ENCODE measurements around the gene SCNN1G.
A peak's percentile ranks its signal among the peaks of the same experiment; 100 is the strongest.
"Not testable (repeated sequence)": the region's sequence is repeated elsewhere in the genome, so short reads cannot be mapped to it uniquely, and the experiment has no call there.

SCNN1G gene, protein sequence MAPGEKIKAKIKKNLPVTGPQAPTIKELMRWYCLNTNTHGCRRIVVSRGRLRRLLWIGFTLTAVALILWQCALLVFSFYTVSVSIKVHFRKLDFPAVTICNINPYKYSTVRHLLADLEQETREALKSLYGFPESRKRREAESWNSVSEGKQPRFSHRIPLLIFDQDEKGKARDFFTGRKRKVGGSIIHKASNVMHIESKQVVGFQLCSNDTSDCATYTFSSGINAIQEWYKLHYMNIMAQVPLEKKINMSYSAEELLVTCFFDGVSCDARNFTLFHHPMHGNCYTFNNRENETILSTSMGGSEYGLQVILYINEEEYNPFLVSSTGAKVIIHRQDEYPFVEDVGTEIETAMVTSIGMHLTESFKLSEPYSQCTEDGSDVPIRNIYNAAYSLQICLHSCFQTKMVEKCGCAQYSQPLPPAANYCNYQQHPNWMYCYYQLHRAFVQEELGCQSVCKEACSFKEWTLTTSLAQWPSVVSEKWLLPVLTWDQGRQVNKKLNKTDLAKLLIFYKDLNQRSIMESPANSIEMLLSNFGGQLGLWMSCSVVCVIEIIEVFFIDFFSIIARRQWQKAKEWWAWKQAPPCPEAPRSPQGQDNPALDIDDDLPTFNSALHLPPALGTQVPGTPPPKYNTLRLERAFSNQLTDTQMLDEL

DNA sequence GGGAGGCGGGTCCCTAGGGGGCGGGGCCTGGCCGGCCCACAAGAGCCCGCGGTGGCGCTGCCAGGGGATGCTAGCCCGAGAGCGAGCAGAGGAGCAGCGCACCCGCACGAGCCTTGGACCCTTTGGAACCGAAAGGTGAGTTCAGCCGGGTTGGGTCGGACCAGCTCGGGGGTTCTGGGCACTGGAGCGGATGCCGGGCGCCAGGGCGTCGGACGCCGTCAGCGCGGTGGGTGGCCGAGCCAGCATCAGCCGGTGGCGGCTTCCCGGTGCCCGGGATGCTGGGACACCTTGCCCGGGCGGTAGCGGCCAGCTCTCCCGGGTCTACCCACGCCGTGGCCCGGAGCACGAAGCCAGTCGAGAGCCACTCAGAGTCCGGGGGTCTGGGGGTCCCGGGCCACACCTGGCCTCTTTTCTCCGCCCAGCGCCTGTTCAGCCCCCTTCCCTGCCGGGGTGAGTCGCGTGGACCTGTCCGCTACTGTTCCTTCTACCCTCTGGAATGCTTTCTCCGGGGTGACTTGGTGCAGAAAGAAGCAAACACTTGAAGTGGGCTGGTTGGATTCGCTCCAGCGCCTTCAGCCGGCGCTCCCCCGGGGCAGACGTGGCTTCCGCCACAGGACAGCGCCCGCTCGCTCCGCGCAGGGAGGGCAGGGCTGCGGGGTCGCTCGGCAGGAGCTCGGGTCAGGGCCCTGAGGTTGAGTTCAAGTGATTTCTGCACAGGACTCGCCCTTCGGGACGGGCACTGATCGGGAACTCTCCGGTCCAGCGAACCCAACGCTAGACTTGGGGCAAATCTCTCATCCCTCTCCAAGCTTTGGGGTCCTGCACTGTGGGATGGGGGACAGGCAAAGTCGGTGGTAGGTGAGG, at the start of gene SCNN1G:
Gene SCNN1G, plus strand, starts transcription at position 67 of the 864 bp plus-strand sequence. CDS start 3,527 bp downstream, outside the sequence.
- no peak for DNase-seq

DNA sequence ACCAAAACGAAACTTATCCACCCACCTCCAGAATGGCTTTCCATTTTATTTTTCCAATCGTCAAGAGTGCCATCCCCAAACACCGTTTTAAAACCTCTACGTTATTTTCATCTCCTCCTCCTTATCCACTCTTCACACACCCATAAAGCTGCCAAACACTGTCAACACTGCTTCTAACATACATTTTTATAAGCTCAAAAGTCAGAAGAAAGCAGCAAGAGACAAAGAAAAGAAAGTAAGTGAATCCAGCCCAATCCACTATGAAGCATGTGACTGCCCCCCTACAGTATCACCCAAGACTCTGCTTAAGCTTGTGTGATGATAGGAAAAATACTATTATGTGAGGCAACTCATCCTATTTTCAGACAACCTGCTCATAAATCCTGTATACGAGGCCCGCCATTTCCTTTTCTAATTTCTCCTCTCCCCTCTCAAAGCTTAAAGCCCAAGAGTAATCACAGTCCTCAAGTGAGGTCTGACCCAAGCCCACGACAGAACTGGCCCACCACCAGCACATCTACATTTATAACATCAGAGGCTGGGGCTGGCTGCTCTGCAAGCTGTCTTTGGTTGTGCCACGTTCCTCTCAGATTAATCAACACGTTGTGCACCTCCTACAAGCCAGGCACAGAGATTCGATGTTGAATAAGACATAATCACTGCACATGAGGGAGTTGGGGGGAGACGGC, 49.6 kb upstream of the SCNN1G start:
- no peak for DNase-seq

DNA sequence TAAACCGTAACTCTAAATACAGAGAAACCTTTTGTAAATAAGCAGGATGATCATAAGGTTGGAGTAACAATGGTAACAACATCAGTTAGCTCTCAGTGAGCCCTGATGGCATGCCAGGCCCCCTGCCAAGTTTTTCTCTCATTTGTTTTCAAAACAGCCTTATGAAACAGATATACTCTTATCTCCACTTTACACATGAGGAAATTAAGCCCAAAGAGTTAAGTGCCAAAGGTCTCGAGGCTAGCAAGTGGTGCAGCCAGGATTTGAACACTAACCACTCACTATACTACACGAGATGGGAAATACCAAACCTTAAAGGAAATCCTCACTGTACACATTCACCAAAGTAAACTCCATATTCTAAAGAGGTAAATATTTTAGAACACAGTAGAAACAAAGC, 48.3 kb upstream of the SCNN1G start:
- DNase-seq, result no peak

DNA sequence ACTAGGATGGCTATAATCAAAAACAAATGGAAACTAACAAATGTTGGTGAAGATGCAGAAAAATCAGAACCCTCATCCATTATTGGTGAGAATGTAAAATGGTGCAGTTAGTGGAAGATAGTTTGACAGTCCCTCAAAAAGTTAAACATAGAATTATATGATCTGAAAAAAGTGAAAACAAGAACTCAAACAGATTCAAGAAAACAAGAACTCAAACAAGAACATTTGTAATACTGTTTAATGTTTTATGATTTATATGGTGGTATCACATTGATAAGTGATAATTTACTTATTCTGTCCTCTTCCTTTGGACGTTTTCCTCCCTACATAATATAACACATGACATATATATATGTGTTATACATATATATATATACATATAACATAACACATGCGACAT, 45.3 kb upstream of the SCNN1G start:
- no peak for DNase-seq

DNA sequence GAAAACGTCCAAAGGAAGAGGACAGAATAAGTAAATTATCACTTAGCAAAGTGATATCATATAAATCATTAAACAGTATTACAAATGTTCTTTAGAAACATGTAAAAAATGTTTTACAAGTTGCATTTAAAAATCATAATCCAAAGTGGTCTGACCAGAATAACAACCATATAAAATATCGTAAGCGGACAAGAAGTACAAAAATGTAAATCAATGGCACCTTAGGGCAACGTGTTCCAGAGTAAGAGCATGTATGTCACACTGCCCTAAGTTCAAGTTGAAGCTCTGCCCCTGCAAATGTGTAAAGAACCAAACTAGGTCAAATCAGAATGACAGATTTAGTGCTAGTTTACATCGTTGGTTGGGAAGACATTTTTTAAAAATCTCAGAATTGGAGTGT, 44.7 kb upstream of the SCNN1G start:
- DNase-seq, result no peak

DNA sequence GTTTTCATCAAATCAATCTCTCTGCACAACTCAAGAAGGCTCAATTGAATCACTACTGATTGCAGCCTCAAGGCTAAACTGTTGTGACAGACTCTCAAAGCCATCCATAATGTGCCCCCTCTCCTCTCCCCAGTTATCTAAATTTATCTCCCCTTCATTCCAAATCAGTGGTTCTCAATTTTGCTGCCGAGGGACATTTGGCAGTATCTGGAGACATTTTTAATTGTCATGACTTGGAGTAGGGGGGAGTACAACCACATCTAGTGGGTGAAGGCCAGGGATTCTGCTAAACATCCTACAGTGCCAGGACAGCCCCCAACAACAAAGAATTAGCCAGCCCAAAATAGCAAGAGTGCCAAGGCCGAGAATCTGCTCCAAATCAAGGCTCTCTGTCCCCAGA, 42.4 kb upstream of the SCNN1G start:
- no peak for DNase-seq

DNA sequence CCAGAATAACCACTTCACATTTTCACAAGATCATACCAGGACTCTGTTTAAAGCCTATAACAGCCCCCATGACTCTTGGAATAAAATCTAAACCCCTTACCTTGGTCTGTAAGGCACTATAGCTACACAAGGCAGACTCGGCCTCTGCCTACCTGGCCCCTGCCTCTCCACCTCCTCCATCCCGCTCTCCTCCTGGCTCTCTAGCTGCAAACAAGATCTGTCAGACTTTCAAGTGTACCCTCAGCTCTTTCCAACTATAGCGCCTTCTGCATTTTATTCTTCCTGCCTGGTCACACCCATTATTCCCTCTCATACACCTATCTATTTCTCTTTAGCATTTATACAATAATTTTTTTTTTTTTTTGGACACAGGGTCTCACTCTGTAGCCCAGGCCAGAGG, 41.5 kb upstream of the SCNN1G start:
- no peak for DNase-seq

DNA sequence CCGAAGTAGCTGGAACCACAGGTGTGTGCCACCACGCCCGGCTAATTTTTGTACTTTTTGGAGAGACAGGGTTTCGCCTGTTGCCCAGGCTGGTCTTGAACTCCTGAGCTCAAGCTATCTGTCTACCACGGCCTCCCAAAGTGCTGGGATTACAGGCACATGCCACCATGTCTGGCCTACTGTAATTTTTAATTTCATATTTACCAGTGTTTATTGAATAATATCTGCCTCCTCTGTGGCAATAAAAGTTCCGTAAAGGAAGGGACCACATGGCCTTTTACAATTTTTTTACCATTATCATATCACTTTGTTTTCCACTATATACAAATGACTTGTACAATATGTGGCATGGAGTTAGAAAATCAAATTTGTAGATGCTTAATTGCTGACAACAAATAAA, 41.0 kb upstream of the SCNN1G start:
- no peak for DNase-seq

DNA sequence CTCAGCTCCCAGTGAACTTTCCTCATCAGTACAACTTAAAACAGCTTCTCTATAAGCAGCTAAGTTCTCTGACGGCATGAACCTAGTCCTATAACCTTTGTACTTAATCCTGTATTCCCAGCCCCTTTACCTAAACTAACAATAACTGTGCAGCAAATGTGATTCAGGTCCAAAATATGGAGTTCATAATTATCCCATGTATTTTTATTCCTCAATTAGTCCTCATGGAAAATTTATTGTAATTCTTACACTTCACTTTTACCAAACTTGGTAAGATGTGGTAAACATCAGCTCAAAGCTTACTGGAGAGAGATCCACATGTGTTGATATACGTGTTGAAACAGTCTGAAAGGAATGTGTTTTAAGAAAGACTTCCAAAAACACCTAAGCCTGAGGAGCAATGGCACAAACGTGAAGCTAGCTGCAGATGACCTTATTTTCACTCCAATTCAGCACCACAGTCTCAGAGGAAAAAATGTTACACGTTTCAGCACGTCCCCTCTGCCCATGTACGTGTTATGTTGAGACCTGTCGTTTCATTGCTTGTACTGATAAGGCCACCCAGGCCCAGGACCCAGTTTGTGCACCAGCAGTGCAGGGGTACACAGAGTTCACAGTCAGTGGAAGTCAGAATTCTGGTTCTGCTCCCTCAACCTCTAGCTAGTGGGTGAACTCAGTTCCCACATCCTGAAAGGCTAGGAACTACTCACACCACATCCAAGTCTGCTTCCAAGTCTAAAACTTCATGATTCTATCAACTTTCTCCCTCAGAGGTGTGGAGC, 40.4 kb upstream of the SCNN1G start:
- DNase-seq, result no peak

DNA sequence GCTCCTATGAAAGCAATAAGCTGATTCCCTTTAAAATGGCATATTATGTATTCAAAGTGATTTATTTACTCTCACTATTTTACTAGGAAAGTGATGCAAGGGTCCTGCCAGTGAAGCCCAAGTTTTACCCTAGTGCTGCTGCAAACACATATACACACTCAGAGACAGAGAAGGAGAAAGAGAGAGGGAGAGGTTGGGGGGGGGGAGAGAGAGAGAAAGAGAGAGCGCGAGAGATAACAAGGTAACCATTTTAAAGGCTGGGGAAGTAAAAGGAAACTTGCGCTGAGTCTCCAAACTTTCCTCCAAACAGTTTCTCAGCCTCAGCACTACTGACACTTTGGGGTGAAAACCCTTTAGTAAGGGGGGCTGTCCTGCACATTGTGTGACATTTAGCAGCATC, 39.2 kb upstream of the SCNN1G start:
- no peak for DNase-seq

DNA sequence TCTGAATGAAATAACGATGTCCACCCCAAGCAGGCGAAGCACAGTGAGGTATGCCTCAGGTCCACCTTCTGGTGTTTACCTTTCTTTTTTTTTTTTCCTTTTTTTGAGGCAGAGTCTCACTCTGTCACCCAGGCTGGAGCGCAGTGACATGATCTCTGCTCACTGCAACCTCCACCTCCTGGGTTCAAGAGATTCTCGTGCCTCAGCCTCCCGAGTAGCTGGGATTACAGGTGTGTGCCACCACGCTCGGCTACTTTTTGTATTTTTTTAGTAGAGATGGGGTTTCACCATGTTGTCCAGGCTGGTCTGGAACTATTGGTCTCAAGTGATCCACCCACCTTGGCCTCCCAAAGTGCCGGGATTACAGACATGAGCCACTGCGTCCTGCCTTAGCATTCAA, 38.2 kb upstream of the SCNN1G start:
- not testable (repeated sequence) for DNase-seq

DNA sequence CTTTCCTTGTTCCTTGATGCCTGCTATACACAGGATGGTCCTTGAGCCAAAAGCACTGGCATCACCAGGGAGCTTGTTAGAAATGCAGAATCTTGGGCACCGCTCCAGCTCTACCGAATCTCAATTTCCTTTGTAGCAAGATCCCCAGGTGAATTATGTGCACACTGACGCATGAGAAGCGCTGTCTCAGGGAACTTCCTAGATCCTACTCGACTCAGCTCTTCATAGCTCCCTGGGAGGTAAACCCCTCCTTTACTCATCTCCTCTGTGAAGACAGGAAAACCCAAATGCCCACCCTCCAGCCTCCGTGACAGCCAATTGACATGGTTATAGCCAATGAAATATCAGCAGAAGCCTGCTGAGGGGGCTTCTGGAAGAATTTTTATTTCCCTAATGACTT, 37.4 kb upstream of the SCNN1G start:
- no peak for DNase-seq

DNA sequence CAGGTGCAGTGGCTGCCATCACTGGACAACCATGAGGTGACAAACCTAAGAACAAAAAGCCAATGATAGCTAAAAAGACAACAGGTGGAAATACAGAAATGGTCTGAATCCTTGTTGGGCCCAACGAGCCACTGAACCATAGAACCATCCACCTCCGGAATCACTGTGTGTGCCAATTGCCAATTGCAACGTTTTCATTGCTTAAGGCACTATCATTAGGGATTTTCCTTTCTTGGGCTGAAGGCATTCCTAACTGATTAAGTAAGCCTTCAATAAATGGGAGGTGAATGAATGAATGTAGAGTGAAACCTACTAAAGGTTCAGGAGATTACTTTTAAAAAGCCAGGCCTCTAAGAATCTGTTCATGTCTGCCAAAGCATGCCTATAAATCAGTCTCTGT, 36.9 kb upstream of the SCNN1G start:
- no peak for DNase-seq

DNA sequence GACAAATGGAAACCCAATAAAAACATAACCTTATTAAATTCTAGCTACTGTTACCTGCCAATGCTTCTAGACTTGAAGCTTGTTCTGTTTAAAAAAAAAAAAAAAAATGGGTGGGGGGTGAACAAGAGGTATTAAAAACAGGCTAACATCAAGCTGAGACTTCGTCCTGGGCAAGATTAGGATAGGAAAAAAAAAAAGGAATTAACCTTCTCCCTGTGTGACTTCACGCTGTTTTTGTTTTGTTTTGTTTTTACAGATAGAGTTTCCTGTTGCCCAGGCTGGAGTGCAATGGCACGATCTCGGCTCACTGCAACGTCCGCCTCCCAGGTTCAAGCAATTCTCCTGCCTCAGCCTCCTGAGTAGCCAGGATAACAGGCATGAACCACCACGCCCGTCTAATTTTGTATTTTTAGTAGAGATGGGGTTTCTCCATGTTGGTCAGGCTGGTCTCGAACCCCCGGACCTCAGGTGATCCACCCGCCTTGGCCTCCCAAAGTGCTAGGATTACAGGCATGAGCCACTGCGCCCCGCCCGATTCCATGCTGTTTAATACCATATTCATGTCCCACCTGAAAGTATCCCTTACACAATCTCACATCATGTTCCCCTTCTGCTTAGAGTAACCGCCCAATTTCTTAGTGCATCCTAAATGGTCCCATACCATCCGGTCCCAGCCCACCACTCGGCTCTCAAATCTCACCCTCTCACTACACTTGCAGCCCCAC, 35.5 kb upstream of the SCNN1G start:
- DNase-seq, result no peak

DNA sequence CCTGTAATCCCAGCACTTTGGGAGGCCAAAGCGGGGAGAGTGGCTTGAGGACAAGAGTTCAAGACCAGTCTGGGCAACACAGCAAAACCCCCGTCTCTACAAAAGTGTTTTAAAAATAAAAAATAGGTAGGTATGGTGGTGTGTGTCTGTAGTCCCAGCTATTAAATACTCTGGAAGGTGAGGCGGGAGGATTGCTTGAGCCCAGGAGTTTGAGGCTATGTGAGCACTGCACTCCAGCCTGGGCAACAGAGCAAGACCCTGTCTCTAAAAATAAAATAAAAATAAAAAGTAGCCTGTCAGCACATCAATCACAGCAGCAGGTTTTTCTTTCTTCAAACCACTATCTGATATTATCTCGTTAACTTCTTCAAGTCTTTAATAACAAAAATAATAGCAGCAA, 34.9 kb upstream of the SCNN1G start:
- no peak for DNase-seq

DNA sequence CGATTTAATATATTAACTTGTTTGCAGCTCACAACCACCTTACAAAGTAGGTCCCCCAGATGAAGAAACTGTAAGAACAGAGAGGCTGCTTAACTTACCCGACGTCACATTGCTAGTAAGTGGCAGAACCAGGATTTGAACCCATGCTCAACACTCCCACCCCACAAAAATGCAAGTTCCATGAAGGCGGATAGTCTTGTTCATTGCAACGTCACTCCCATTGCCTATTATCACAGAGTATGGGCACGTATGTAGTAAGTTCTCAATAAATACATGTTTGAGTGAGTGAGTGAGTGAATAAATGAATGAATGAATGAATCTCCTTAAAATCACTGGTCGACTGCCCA, 34.4 kb upstream of the SCNN1G start:
- no peak for DNase-seq

DNA sequence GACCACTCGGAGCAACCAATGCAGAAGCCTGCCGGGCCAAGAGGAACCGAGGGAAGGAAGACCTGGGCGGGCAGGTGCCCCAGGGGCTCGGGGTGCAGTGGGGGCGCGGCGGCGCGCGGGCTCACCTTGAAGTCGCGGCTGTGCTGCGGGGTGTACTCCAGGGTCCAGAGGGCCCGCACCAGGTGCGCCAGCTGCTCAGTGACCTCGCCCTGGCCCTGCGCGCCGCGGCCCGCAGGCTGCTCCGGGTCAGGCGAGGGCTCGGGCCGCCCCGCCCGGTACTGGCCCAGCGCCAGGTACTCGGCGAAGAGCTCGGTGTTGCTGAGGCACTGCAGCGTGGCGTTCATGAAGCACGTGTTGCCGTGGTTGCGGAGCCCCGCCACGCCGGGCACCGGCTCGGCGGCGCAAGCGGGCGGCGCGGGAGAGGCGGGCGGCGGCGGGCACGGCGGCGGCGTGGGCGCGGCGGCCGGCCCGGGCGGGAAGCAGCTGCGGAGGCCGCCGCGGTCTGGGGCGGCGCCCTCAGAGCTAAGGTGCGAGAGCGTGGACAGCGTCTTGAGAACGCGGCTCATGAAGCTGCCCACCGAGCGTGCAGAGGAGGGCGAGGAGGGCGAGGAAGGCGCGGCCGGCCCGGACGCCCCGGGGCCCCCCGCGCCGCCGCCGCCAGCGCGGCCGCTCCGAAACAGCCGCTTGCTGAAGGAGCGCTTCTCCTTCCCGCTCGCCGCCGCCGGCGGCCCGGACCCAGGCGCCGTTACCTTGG, 33.9 kb upstream of the SCNN1G start:
- DNase-seq, result peak; percentile 61

DNA sequence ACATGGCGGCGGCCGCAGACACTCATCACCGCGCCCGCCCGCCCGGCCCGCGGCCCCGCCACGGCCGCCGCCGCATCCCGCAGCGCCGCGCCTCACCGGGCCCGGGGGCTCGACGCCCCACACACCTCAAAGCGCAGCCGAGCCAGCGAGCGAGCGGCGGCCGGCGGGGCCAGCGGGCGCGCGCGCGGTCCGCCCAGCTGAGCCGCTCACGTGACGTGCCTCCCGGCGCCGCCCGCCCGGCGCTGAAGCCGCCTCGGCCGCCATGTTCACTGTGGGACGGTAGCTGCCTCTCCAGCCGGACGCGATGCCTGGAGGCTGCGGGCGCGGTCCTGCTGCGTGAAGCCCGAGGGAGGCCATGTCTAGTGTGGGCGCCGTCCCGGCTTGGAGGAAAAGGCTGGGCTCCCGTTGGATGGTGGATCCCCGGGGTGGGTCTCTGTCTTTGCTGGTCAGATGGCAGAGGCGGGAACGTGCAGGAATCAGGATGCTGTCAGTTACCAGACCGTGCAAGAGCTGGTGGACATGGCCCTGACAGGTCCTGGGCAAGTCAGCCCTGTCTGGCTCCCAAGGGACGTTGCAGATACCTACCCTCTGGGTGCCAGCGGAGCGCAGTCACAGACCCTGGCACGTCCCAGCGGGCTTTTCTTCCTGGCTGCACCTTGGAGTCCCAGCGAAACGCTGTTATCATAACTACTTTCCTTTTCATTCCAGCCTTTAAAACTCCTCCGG, 33.1 kb upstream of the SCNN1G start, which contains the start of gene USP31:
Gene USP31, minus strand, starts transcription at position 186 of the 726 bp plus-strand sequence. Its CDS starts 182 bp downstream, at position 4.
- DNase-seq, result peak; percentile 91

DNA sequence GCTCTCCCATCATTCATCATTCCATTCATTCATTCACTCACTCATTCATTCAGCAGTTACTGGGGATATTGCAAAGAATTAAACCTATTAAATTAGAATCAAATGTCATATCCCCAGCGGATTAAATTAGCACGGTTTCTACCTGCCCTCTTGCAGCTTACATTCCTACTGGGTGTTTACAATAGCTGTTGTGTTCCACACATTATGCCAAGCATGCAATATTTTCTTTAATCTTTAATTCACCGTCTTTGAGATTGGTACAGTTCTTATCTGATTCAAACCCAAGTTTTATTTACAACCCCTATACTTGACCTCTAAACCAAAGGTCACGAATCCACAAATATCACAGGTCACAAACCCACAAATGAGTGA, 32.6 kb upstream of the SCNN1G start:
- DNase-seq, result no peak

Data from CD4-positive, alpha-beta T cell treated with Interleukin-17A for 4 hours (primary cell).